Panc1 (cell line): ENCODE data around the gene ATP11A. TPM values are rescaled to one million over a fixed set of nuclear protein-coding genes. Genes with fewer than 3 reads are reported as not detected.

Experiments used
- ATAC-seq: fragments of 200-7000 bp; cut with Tn5 transposase; 2 replicates; pipeline ENCODE4 v1.9.1; 2020; ENCODE audit warnings: mild to moderate bottlenecking, moderate library complexity
- BruUV-seq: library from RNA; stranded (reverse); fragments of 400-500 nt; replicated peaks from 2 replicates; lab custom pipeline; 2021; lab: Mats Ljungman, UMichigan
- CTCF ChIA-PET: fragments of 300-600 bp; sonication (Branson Sonifier 250); formaldehyde crosslinking; loops from one replicate; lab custom pipeline; 2022; ENCODE audit warnings: antibody characterized with exemption; lab: Charles Lee
- POLR2A ChIA-PET: fragments of 300-600 bp; sonication (Branson Sonifier 250); formaldehyde crosslinking; loops from one replicate; lab custom pipeline; 2022; ENCODE audit warnings: antibody characterized with exemption; lab: Charles Lee
- DNase-seq: peaks from one replicate; pipeline ENCODE4 v3.0.0-alpha.2; 2010; ENCODE audit warnings: low read depth, low spot score
- H3K27ac ChIP-seq: 2 replicates; pipeline ENCODE4 v1.5.1; 2011; ENCODE audit warnings: mild to moderate bottlenecking, low read length, inconsistent platforms
- H3K27me3 ChIP-seq: fragments of 200-500 bp; sonication (Bioruptor generic); 2 replicates; pipeline ENCODE4 v1.6.0; 2014; ENCODE audit warnings: low read length, inconsistent platforms; ENCODE audit not compliant: control insufficient read depth, insufficient read depth
- H3K36me3 ChIP-seq: fragments of 200-500 bp; sonication (Bioruptor generic); 2 replicates; pipeline ENCODE4 v1.5.1; 2014; ENCODE audit warnings: inconsistent platforms, mild to moderate bottlenecking, low read length, moderate library complexity; ENCODE audit not compliant: control insufficient read depth, insufficient read depth
- H3K4me1 ChIP-seq: 2 replicates; pipeline ENCODE4 v1.5.1; 2011; ENCODE audit warnings: inconsistent platforms, mild to moderate bottlenecking, low read length, moderate library complexity; ENCODE audit not compliant: control insufficient read depth, insufficient read depth
- H3K4me3 ChIP-seq, 2 experiments: 2 replicates each; pipeline ENCODE4 v1.5.1; 2011 to 2012; ENCODE audit warnings: low read depth in 2 of 2, low read length in 2 of 2, mild to moderate bottlenecking in 2 of 2, inconsistent platforms in 1 of 2, moderate library complexity in 1 of 2
- H3K9me3 ChIP-seq: fragments of 200-500 bp; sonication (Bioruptor generic); 2 replicates; pipeline ENCODE4 v1.5.1; 2014; ENCODE audit warnings: low read depth, mild to moderate bottlenecking, inconsistent platforms, low read length, moderate library complexity; ENCODE audit not compliant: control insufficient read depth, insufficient read depth
- POLR2AphosphoS5 ChIP-seq: IDR thresholded peaks from 2 replicates; pipeline ENCODE4 v1.6.1; 2012; ENCODE audit warnings: mild to moderate bottlenecking, low read depth, low read length, moderate library complexity
- SIN3A ChIP-seq: IDR thresholded peaks from 2 replicates; pipeline ENCODE4 v1.6.1; 2012; ENCODE audit warnings: low read depth, mild to moderate bottlenecking, low read length, moderate library complexity, borderline replicate concordance; ENCODE audit not compliant: insufficient read depth
- TCF7L2 ChIP-seq: IDR thresholded peaks from 2 replicates; pipeline ENCODE4 v1.6.1; 2011; ENCODE audit warnings: mild to moderate bottlenecking, low read depth, low read length, inconsistent platforms
- in situ Hi-C: cut with HindIII; loops from 2 replicates; pipeline ENCODE4 v1.10.0; 2016; ENCODE audit warnings: low sequenced_read_pairs, low pct_unique_long_range_greater_than_20kb
- intact Hi-C: fragments of 100-400 bp; cut with micrococcal nuclease; formaldehyde crosslinking; loops from one replicate; pipeline ENCODE4 v1.10.0; 2022; ENCODE audit not compliant: unreplicated experiment
- total RNA-seq: library from RNA; stranded (reverse); gene quantifications from one replicate; pipeline ENCODE4 v1.2.1, GENCODE V29; 2021; ENCODE audit not compliant: unreplicated experiment
- TF ChIP-seq, protein P1 (sequence below), 2 experiments: IDR thresholded peaks; 2 replicates each; pipeline ENCODE4 v1.6.1; 2011 to 2012; ENCODE audit warnings: low read depth in 2 of 2, control low read depth in 1 of 2, low read length in 1 of 2, mild to moderate bottlenecking in 1 of 2, moderate library complexity in 1 of 2; ENCODE audit not compliant: insufficient read depth in 1 of 2
- TF ChIP-seq, protein P2 (sequence below): fragments of 450-650 bp; IDR thresholded peaks from 2 replicates; pipeline ENCODE4 v1.5.1; 2017; ENCODE audit warnings: mild to moderate bottlenecking

Gene ATP11A
- total RNA-seq, 1 experiment from 2014 or later, result 85.8 TPM

- no peaks in the 10 kb centered on the region; the same call in 1 of the 2 replicates for H3K36me3 ChIP-seq
- DNase-seq (no peak), ATAC-seq (no peak)
- TF ChIP-seq, protein P1, sequence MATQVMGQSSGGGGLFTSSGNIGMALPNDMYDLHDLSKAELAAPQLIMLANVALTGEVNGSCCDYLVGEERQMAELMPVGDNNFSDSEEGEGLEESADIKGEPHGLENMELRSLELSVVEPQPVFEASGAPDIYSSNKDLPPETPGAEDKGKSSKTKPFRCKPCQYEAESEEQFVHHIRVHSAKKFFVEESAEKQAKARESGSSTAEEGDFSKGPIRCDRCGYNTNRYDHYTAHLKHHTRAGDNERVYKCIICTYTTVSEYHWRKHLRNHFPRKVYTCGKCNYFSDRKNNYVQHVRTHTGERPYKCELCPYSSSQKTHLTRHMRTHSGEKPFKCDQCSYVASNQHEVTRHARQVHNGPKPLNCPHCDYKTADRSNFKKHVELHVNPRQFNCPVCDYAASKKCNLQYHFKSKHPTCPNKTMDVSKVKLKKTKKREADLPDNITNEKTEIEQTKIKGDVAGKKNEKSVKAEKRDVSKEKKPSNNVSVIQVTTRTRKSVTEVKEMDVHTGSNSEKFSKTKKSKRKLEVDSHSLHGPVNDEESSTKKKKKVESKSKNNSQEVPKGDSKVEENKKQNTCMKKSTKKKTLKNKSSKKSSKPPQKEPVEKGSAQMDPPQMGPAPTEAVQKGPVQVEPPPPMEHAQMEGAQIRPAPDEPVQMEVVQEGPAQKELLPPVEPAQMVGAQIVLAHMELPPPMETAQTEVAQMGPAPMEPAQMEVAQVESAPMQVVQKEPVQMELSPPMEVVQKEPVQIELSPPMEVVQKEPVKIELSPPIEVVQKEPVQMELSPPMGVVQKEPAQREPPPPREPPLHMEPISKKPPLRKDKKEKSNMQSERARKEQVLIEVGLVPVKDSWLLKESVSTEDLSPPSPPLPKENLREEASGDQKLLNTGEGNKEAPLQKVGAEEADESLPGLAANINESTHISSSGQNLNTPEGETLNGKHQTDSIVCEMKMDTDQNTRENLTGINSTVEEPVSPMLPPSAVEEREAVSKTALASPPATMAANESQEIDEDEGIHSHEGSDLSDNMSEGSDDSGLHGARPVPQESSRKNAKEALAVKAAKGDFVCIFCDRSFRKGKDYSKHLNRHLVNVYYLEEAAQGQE (IDR thresholded peaks at IDR 0.05; ENCODE audit: insufficient read depth in 1 of 2, low read depth in 2 of 2, low read length in 1 of 2), result no peak
- TF ChIP-seq POLR2AphosphoS5 (no peak), SIN3A (no peak), TCF7L2 (no peak)
- in situ Hi-C loops (no loop called here), intact Hi-C loops (no loop called here)
- CTCF ChIA-PET, result no interaction called here
- POLR2A ChIA-PET, result no interaction called here
- BruUV-seq, result no TSS peak
- H3K4me3 ChIP-seq, result no peak overlapping the region
- H3K27me3 ChIP-seq, result no peaks in the 10 kb centered on the region
- H3K27ac ChIP-seq, result no peak overlapping the region
- no peaks in the 10 kb centered on the region for H3K9me3 ChIP-seq
- H3K4me1 ChIP-seq, result no peaks in the 10 kb centered on the region
These were observed 101.2 kb downstream of the ATP11A start for GRCh38 chr13:112790735-112791641.

GRCh38 chr13:112791663-112792440, 102.0 kb downstream of the ATP11A start:
- ChIA-PET CTCF (no interaction called here), POLR2A (no interaction called here)
- TF ChIP-seq POLR2AphosphoS5 (no peak), TCF7L2 (no peak), SIN3A (no peak)
- TF ChIP-seq, protein P2, sequence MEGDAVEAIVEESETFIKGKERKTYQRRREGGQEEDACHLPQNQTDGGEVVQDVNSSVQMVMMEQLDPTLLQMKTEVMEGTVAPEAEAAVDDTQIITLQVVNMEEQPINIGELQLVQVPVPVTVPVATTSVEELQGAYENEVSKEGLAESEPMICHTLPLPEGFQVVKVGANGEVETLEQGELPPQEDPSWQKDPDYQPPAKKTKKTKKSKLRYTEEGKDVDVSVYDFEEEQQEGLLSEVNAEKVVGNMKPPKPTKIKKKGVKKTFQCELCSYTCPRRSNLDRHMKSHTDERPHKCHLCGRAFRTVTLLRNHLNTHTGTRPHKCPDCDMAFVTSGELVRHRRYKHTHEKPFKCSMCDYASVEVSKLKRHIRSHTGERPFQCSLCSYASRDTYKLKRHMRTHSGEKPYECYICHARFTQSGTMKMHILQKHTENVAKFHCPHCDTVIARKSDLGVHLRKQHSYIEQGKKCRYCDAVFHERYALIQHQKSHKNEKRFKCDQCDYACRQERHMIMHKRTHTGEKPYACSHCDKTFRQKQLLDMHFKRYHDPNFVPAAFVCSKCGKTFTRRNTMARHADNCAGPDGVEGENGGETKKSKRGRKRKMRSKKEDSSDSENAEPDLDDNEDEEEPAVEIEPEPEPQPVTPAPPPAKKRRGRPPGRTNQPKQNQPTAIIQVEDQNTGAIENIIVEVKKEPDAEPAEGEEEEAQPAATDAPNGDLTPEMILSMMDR, result no peak
- TF ChIP-seq, protein P1 (IDR thresholded peaks at IDR 0.05; ENCODE audit: insufficient read depth in 1 of 2, low read depth in 2 of 2, low read length in 1 of 2), result no peak
- Histone ChIP-seq H3K9me3 (no peaks in the 10 kb centered on the region), H3K27me3 (no peaks in the 10 kb centered on the region), H3K27ac (no peak overlapping the region), H3K4me3 (no peak overlapping the region), H3K4me1 (no peaks in the 10 kb centered on the region), H3K36me3 (no peaks in the 10 kb centered on the region; the same call in 1 of the 2 replicates)
- DNase-seq (no peak), ATAC-seq (no peak)
- no TSS peak for BruUV-seq
- in situ Hi-C loops (no loop called here), intact Hi-C loops (no loop called here)
